CD4-positive, alpha-beta T cell (primary cell): ENCODE measurements around the gene B3GALNT1. TPM values are rescaled to one million over a fixed set of nuclear protein-coding genes. Genes with fewer than 3 reads are reported as not detected.

Experiments used
- ATAC-seq: fragments of 200-7000 bp; cut with Tn5 transposase; one replicate; pipeline ENCODE4 v1.10.0; 2022; ENCODE audit warnings: mild to moderate bottlenecking; ENCODE audit not compliant: poor library complexity
- CTCF ChIA-PET: fragments of 350-600 bp; sonication (Branson Sonifier 250); formaldehyde crosslinking; loops from one replicate; lab custom pipeline; 2021; ENCODE audit warnings: antibody characterized with exemption, inconsistent platforms; lab: Charles Lee
- POLR2A ChIA-PET: fragments of 350-600 bp; sonication (Branson Sonifier 250); formaldehyde crosslinking; loops from one replicate; lab custom pipeline; 2021; ENCODE audit warnings: antibody characterized with exemption, inconsistent platforms; lab: Charles Lee
- DNase-seq, 14 experiments: peaks; one replicate each; pipeline ENCODE4 v3.0.0-alpha.2; 2013 to 2020; ENCODE audit warnings: mixed read lengths in 2 of 14
- H3K27ac ChIP-seq, 2 donors: one replicate each; pipeline versions ENCODE4 v1.5.1 to v1.7.0; 2013; ENCODE audit warnings: low read length in 2 of 2, low read depth in 1 of 2, mild to moderate bottlenecking in 1 of 2
- H3K27me3 ChIP-seq, 2 experiments: 1 replicate in 1 of 2; 2 replicates in 1 of 2; pipeline versions ENCODE4 v1.6.1 to v1.7.0; 2013; ENCODE audit warnings: low read length in 2 of 2, control low read depth in 1 of 2, mild to moderate bottlenecking in 1 of 2, moderate library complexity in 1 of 2; ENCODE audit not compliant: insufficient read depth in 2 of 2, control insufficient read depth in 1 of 2
- H3K36me3 ChIP-seq: one replicate; pipeline ENCODE4 v1.6.1; 2013; ENCODE audit warnings: low read length, control low read depth; ENCODE audit not compliant: insufficient read depth
- H3K4me1 ChIP-seq: one replicate; pipeline ENCODE4 v1.6.1; 2013; ENCODE audit warnings: low read length, control low read depth; ENCODE audit not compliant: insufficient read depth
- H3K4me3 ChIP-seq: one replicate; pipeline ENCODE4 v1.5.1; 2013; ENCODE audit warnings: mild to moderate bottlenecking, low read length, moderate library complexity
- H3K9me3 ChIP-seq, 2 experiments: 1 replicate in 1 of 2; 2 replicates in 1 of 2; pipeline versions ENCODE4 v1.6.1 to v1.7.0; 2013; ENCODE audit warnings: low read length in 2 of 2, mild to moderate bottlenecking in 2 of 2, control low read depth in 1 of 2, moderate library complexity in 1 of 2; ENCODE audit not compliant: control insufficient read depth in 1 of 2, insufficient read depth in 1 of 2
- H3K27ac Mint-ChIP-seq: one replicate; pipeline ENCODE4 v1.8.0; 2020; ENCODE audit warnings: mixed read lengths
- H3K27me3 Mint-ChIP-seq: one replicate; pipeline ENCODE4 v1.8.0; 2021; ENCODE audit warnings: mixed read lengths
- H3K36me3 Mint-ChIP-seq: one replicate; pipeline ENCODE4 v1.8.0; 2021; ENCODE audit warnings: low read depth, mixed read lengths
- H3K4me1 Mint-ChIP-seq: one replicate; pipeline ENCODE4 v1.8.0; 2021; ENCODE audit warnings: low read depth, mixed read lengths
- H3K4me3 Mint-ChIP-seq: one replicate; pipeline ENCODE4 v1.8.0; 2020; ENCODE audit warnings: mild to moderate bottlenecking, mixed read lengths
- H3K9me3 Mint-ChIP-seq: one replicate; pipeline ENCODE4 v1.8.0; 2020; ENCODE audit warnings: mixed read lengths
- CTCF ChIP-seq: fragments of 200-600 bp; IDR thresholded peaks from one replicate; pipeline ENCODE4 v1.8.0; 2022; ENCODE audit warnings: antibody characterized with exemption, mild to moderate bottlenecking
- intact Hi-C, 2 experiments: fragments of 100-400 bp; cut with DNase I in 1 of 2; cut with micrococcal nuclease in 1 of 2; formaldehyde crosslinking; loops; one replicate each; pipeline versions ENCODE4 v1.15.1 to v1.9.0; 2023 to 2025; cut with DNase I, micrococcal nuclease
- total RNA-seq, 174 experiments: library from RNA in 2 of 174; stranded (reverse) in 2 of 174; gene quantifications; one replicate each; pipeline ENCODE4 v1.2.3 and lab custom pipeline; 2021 to 2026

B3GALNT1 gene
- total RNA-seq, 2 experiments from 2014 or later, result 0.20 to 0.33 TPM

GRCh38 chr3:161139686-161140085, 34.5 kb upstream of the B3GALNT1 start:
- POLR2A ChIA-PET, result no interaction called here
- H3K27ac Mint-ChIP-seq, result no peak overlapping the region
- H3K27me3 Mint-ChIP-seq, result no peaks in the 10 kb centered on the region
- no peak for ATAC-seq
- no peaks in the 10 kb centered on the region for H3K4me1 Mint-ChIP-seq
- no peaks in the 10 kb centered on the region for H3K9me3 Mint-ChIP-seq
- Histone ChIP-seq H3K27ac (no peak overlapping the region), H3K27me3 (no peaks in the 10 kb centered on the region), H3K4me3 (no peak overlapping the region), H3K4me1 (no peaks in the 10 kb centered on the region), H3K36me3 (no peaks in the 10 kb centered on the region), H3K9me3 (no peaks in the 10 kb centered on the region)
- H3K4me3 Mint-ChIP-seq, result no peak overlapping the region
- H3K36me3 Mint-ChIP-seq, result no peaks in the 10 kb centered on the region
- CTCF ChIA-PET, result interaction anchor here (0.8 kb wide), 1 partner anchor 10 kb away, joined by 3 read pairs; no protein-coding TSS in a partner anchor
- intact Hi-C loops, result no loop called here
- no peak for TF ChIP-seq CTCF
- no peak for DNase-seq

- no peak overlapping the region for H3K4me3 Mint-ChIP-seq
- no peak for TF ChIP-seq CTCF
- DNase-seq, result no peak
- H3K36me3 ChIP-seq, result no peaks in the 10 kb centered on the region
- H3K27me3 Mint-ChIP-seq, result no peaks in the 10 kb centered on the region
- H3K4me3 ChIP-seq, result no peak overlapping the region
- no peaks in the 10 kb centered on the region for H3K4me1 ChIP-seq
- ChIA-PET CTCF (no interaction called here), POLR2A (no interaction called here)
- no peaks in the 10 kb centered on the region for H3K36me3 Mint-ChIP-seq
- no peak overlapping the region for H3K27ac Mint-ChIP-seq
- no peaks in the 10 kb centered on the region for H3K27me3 ChIP-seq
- ATAC-seq, result no peak
- H3K9me3 Mint-ChIP-seq, result no peaks in the 10 kb centered on the region
- intact Hi-C loops, result no loop called here
- no peak overlapping the region for H3K27ac ChIP-seq
- no peaks in the 10 kb centered on the region for H3K9me3 ChIP-seq
- H3K4me1 Mint-ChIP-seq, result no peaks in the 10 kb centered on the region
These were observed 32.1 kb upstream of the B3GALNT1 start for GRCh38 chr3:161137260-161137659.

GRCh38 chr3:161132391-161132790, 27.2 kb upstream of the B3GALNT1 start:
- no peak overlapping the region for H3K27ac ChIP-seq
- ATAC-seq, result no peak
- no peaks in the 10 kb centered on the region for H3K9me3 Mint-ChIP-seq
- no peaks in the 10 kb centered on the region for H3K9me3 ChIP-seq
- H3K27me3 ChIP-seq, result no peaks in the 10 kb centered on the region
- no peaks in the 10 kb centered on the region for H3K27me3 Mint-ChIP-seq
- TF ChIP-seq CTCF, result no peak
- ChIA-PET POLR2A (no interaction called here), CTCF (no interaction called here)
- intact Hi-C loops, result no loop called here
- no peaks in the 10 kb centered on the region for H3K4me1 ChIP-seq
- no peak overlapping the region for H3K4me3 Mint-ChIP-seq
- no peaks in the 10 kb centered on the region for H3K36me3 Mint-ChIP-seq
- H3K36me3 ChIP-seq, result no peaks in the 10 kb centered on the region
- no peak overlapping the region for H3K27ac Mint-ChIP-seq
- no peaks in the 10 kb centered on the region for H3K4me1 Mint-ChIP-seq
- H3K4me3 ChIP-seq, result no peak overlapping the region
- DNase-seq, result no peak
